Measurements from ENCODE around the gene HS6ST3. TPM values are rescaled to one million over a fixed set of nuclear protein-coding genes. Genes with fewer than 3 reads are reported as not detected.

The HS6ST3 gene
- total and polyA plus RNA-seq, 2 donors (not counting 3 experiments of a cell fraction or from before 2014, with no cell fraction given): 0.03 to 0.15 TPM

DNA sequence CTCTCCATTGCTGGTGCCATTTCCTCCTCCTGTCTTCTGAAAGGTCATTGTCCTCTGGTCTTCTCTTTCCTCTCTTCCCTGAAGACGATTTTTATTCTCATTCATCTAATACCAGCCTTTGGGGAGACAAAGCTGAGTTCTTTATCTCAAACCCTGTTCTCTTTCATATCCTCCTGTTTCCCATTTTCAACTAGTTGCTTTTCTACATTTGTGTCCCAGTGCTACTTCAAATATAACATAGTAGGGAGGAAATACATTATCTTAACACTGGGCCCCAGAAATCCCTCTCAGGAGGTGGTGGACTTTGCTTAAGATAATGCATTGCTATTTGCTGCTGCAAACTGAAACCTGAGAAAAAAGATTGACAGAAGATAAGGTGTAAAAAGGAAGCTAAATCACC lies 159.1 kb downstream of the HS6ST3 start:
- FAIRE-seq: no peak
- no peaks in the 10 kb centered on the region for H3K9me1 ChIP-seq (replicated peaks; ENCODE audit: control insufficient read depth, extremely low read depth, insufficient read depth, low read length)
- no peak for DNase-seq (ENCODE audit: low read depth, low spot score)
- intact Hi-C loops (cut with micrococcal nuclease) (no loop called here), dilution Hi-C loops (cut with MboI; ENCODE audit: extremely low pct_ligation_motif_present, low sequenced_read_pairs) (no loop called here)
- BruUV-seq (replicated peaks): no TSS peak
- H3K79me2 ChIP-seq (ENCODE audit: control insufficient read depth, insufficient read depth, low read length): no peaks in the 10 kb centered on the region
- H3K4me1 ChIP-seq (ENCODE audit: control insufficient read depth, extremely low read depth, insufficient read depth, low read length): no peaks in the 10 kb centered on the region
- H3K9ac ChIP-seq (replicated peaks; ENCODE audit: extremely low read depth, insufficient read depth, low read length): no peak overlapping the region
- POLR2A ChIA-PET: no interaction called here
- H3K36me3 ChIP-seq (ENCODE audit: control insufficient read depth in 2 of 2, extremely low read depth in 1 of 2, insufficient read depth in 2 of 2, low read length in 2 of 2): no peaks in the 10 kb centered on the region
- peaks cover 0 to 3% of the 10 kb centered on the region in 2 experiments for H3K27me3 ChIP-seq (ENCODE audit: control insufficient read depth in 2 of 2, insufficient read depth in 2 of 2, low read length in 2 of 2)
- H3K27ac ChIP-seq (ENCODE audit: insufficient read depth, low read depth, low read length): no peak overlapping the region
- H3K9me3 ChIP-seq (replicated peaks; ENCODE audit: control insufficient read depth, insufficient read depth, low read length): no peaks in the 10 kb centered on the region
- H3K4me3 ChIP-seq (replicated peaks in 1 of 3; ENCODE audit: insufficient read depth in 1 of 3, low read depth in 1 of 3, low read length in 3 of 3): no peak overlapping the region
- no peak overlapping the region for H3K4me2 ChIP-seq (ENCODE audit: insufficient read depth, low read length)
- H4K20me1 ChIP-seq (replicated peaks; ENCODE audit: control insufficient read depth, extremely low read depth, insufficient read depth, low read length): no peaks in the 10 kb centered on the region
- no peak for TF ChIP-seq GATA2 (IDR thresholded peaks at IDR 0.05; ENCODE audit: insufficient read depth, insufficient read length, low read depth, low read length)
- TF ChIP-seq, protein P1, sequence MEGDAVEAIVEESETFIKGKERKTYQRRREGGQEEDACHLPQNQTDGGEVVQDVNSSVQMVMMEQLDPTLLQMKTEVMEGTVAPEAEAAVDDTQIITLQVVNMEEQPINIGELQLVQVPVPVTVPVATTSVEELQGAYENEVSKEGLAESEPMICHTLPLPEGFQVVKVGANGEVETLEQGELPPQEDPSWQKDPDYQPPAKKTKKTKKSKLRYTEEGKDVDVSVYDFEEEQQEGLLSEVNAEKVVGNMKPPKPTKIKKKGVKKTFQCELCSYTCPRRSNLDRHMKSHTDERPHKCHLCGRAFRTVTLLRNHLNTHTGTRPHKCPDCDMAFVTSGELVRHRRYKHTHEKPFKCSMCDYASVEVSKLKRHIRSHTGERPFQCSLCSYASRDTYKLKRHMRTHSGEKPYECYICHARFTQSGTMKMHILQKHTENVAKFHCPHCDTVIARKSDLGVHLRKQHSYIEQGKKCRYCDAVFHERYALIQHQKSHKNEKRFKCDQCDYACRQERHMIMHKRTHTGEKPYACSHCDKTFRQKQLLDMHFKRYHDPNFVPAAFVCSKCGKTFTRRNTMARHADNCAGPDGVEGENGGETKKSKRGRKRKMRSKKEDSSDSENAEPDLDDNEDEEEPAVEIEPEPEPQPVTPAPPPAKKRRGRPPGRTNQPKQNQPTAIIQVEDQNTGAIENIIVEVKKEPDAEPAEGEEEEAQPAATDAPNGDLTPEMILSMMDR (IDR thresholded peaks at IDR 0.05; ENCODE audit: extremely low read depth in 1 of 2, insufficient read depth in 1 of 2, low read depth in 1 of 2, low read length in 2 of 2): no peak
- TF ChIP-seq JUN (IDR thresholded peaks at IDR 0.05; ENCODE audit: borderline replicate concordance, insufficient read depth, insufficient read length, low read depth): no peak
- no peak for TF ChIP-seq EZH2 (IDR thresholded peaks at IDR 0.05; ENCODE audit: borderline replicate concordance, low read depth, low read length, severe bottlenecking)
- TF ChIP-seq, protein P2, sequence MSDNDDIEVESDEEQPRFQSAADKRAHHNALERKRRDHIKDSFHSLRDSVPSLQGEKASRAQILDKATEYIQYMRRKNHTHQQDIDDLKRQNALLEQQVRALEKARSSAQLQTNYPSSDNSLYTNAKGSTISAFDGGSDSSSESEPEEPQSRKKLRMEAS (IDR thresholded peaks at IDR 0.05; ENCODE audit: insufficient read depth, insufficient read length): no peak
- no peak for TF ChIP-seq FOS (IDR thresholded peaks at IDR 0.05; ENCODE audit: borderline replicate concordance, insufficient read depth, low read length)
- no peak for TF ChIP-seq POLR2A (IDR thresholded peaks at IDR 0.05; ENCODE audit: low read depth, low read length)
- no peak for TF ChIP-seq POLR2AphosphoS5 (IDR thresholded peaks at IDR 0.05; ENCODE audit: insufficient read depth, low read depth, low read length)
- no peak for TF ChIP-seq MYC (IDR thresholded peaks at IDR 0.05; ENCODE audit: low read depth, low read length)
- CTCF ChIA-PET: no interaction called here
- no peak overlapping the region for H2AFZ ChIP-seq (ENCODE audit: low read depth, low read length)

Measured in endothelial cell of umbilical vein (primary cell).